GM12874 (cell line): Measurements from ENCODE around the gene RPL7A.
A peak's percentile ranks its signal among the peaks of the same experiment; 100 is the strongest.

ENCODE experiments used
- TF ChIP-seq, protein P1 (sequence below): IDR thresholded peaks from 2 replicates; pipeline ENCODE4 v1.5.1; 2011; ENCODE audit warnings: low read depth, mild to moderate bottlenecking, control low read depth, low read length, moderate library complexity; ENCODE audit not compliant: insufficient read depth

RPL7A gene

DNA sequence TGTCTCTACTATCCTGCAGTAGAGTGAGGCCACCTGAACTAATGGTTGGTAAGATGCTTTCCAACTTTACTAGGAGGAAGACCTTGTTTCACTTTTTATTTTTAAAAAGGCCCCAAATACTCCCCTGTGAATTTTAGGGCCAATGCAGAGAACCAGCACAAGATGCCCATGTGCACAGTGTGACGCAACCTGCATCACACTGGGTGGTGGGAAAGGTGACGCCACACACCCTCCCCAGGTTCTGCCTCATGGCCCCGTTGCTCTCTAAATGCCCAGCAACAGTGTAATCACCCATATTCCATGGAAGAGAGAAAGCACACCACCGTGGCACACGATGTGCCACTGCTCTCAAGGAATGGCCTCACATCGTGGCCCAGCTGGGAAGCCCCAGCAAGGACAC lies 21.4 kb downstream of the RPL7A start:
- TF ChIP-seq, protein P1, sequence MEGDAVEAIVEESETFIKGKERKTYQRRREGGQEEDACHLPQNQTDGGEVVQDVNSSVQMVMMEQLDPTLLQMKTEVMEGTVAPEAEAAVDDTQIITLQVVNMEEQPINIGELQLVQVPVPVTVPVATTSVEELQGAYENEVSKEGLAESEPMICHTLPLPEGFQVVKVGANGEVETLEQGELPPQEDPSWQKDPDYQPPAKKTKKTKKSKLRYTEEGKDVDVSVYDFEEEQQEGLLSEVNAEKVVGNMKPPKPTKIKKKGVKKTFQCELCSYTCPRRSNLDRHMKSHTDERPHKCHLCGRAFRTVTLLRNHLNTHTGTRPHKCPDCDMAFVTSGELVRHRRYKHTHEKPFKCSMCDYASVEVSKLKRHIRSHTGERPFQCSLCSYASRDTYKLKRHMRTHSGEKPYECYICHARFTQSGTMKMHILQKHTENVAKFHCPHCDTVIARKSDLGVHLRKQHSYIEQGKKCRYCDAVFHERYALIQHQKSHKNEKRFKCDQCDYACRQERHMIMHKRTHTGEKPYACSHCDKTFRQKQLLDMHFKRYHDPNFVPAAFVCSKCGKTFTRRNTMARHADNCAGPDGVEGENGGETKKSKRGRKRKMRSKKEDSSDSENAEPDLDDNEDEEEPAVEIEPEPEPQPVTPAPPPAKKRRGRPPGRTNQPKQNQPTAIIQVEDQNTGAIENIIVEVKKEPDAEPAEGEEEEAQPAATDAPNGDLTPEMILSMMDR, result no peak

DNA sequence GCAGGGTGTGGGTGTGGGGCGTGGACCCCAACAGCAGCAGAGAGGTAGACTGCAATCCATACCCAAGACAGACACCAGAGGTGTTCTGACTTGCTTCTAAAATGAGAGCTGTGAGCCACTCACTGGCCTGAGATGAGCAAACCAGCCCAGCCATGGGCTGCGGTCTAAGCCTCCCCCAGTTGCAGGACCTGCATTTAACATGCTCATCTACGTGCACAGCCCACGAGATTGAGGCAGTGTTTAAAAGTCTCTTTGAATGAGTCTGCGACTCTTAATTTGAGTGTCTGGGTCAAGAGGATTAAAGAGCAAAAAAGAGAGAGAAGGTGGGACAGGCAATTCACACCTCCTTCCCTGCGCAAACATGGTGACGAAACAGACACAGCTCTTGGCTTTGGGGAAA lies 21.9 kb downstream of the RPL7A start:
- TF ChIP-seq, protein P1, result no peak

DNA sequence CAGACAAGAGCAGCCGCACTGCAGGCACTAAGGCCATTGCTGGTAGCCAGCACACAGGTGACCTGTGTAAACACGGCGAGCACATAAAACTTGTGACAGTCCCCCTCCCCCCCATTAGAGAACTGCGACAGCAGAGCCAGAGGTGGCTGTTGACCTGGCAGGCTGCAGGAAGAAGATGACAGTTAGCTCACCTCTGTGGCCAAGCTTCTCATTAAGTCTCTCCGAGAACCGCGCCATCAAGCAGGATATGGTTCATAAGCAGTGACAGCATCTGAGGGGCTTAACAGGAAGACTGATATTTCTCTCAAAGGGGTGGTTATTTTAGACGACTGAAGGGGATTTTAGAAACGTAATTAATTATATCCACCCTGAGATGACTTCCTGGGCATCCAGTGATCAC lies 22.7 kb downstream of the RPL7A start:
- TF ChIP-seq, protein P1, result no peak

DNA sequence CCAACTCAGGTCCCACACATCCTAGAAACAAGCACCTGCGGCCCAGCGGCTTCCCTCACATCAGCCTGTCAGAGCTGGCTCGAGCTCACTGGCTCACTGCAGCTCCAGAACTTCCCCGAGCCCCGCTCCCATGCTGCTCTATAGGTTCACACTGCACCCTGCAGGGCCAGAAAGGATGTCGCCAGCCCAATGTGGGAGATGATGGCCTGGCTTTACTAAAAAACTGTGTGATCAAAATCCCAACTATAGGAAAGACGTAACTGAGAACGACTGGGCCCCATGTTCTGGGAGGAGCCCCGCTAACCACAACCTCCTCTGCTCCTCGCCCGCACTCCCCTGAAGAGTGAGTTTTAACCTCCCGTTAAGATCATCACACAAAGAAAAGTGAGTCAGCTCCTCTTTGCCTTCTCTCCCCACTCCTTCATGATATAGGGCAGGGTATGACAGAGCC lies 23.3 kb downstream of the RPL7A start:
- TF ChIP-seq, protein P1, result no peak

DNA sequence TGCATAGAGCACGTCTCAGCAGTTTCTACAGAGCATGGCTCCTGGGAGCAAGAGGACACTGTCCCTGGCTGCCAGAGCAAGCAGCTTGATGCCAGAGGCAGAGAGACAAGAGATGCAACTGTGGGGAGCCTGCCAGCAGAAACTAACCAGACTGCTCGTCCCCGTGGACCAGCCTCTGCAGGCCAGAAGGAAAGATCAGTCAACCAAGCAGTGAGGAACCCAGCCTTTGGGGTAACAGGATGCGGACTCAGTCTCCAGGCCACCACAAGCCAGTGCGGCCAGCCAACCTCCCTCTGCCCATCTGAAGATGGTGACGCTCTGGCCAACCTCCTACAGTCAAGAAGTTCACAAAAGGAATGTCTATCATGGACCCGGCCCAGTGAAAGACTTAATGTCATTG lies 24.1 kb downstream of the RPL7A start:
- TF ChIP-seq, protein P1, result no peak

DNA sequence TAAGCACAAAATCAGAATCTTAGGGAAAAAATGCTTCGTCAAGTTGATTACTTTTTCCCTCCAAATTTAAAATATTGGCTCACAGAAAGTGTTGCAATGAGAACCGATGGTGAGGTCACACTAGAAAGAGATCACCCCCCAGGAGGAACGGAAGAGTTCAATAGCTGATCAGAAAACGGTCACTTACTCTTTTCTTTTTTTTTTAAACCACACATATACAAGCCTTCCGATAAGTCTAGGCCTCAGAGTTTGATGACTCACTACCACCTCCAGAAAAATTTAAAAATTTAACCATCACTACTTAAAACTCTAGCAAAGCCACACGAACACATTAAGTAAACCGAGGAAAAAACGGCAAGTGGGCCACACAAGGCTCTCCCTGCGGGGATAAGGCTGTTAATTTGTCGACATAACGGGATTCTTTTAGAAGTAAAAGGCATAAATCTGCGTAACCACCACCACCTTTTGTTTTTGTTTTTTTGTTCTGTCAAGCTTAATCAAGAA lies 26.6 kb downstream of the RPL7A start:
- TF ChIP-seq, protein P1, result no peak

DNA sequence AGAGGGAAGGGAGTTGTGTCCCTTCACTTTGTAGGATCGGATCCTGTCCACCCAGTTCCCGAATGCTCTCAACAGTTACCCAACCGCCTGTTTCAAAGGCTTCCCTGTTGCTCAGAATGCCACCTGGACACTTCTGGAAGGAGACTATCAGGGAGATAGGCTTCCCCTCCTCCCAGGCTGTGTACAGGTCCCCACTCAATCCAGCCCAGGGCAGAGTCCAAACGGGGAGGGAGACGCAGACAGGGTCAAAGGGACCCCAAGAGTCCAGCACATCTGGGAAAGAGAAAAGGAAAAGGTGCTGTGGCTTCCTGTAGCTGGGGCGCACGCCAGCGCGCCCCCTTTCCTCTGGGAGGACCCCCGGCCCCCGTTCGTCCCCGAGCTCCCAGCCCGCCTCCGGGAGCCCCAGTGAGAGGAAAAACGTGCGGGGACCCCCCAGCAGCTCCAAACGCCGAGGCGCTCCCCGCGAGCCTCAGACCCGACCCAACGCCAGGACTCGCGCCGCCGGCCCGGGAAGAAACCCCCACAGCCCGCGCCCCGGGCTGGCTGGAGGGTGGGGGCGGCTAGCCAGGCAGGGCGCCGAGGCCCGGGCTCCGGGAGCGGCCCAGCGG lies 27.2 kb downstream of the RPL7A start:
- TF ChIP-seq, protein P1, result 0 out of 2 replicates have a peak, but pooled peaks have one; percentile 13
